Memory B cell (primary cell): ENCODE results near the gene MYH14.
"Not testable (repeated sequence)": the region's sequence is repeated elsewhere in the genome, so short reads cannot be mapped to it uniquely, and the experiment has no call there.

Experiments used
- ATAC-seq: fragments of 150-1000 bp; cut with Tn5 transposase; 2 replicates; pipeline ENCODE4 v1.10.0; 2021; ENCODE audit warnings: low read depth, mild to moderate bottlenecking, moderate library complexity
- DNase-seq, 2 donors: peaks; one replicate each; pipeline ENCODE4 v3.0.0; 2022; ENCODE audit warnings: low spot score in 2 of 2
- H3K27ac Mint-ChIP-seq: one replicate; pipeline ENCODE4 v1.8.0; 2022; ENCODE audit warnings: mild to moderate bottlenecking, moderate library complexity, mixed read lengths
- H3K27me3 Mint-ChIP-seq: one replicate; pipeline ENCODE4 v1.8.0; 2022; ENCODE audit warnings: mixed read lengths
- H3K36me3 Mint-ChIP-seq: one replicate; pipeline ENCODE4 v1.8.0; 2022; ENCODE audit warnings: mild to moderate bottlenecking, mixed read lengths
- H3K4me1 Mint-ChIP-seq: one replicate; pipeline ENCODE4 v1.8.0; 2022; ENCODE audit warnings: mixed read lengths
- H3K4me3 Mint-ChIP-seq: one replicate; pipeline ENCODE4 v1.8.0; 2022; ENCODE audit warnings: mild to moderate bottlenecking, moderate library complexity, mixed read lengths
- H3K9me3 Mint-ChIP-seq: one replicate; pipeline ENCODE4 v1.8.0; 2022; ENCODE audit warnings: mixed read lengths

Gene MYH14

GRCh38 chr19:50352242-50352641 is 148.8 kb downstream of the MYH14 start:
- no peaks in the 10 kb centered on the region for H3K9me3 Mint-ChIP-seq
- H3K4me1 Mint-ChIP-seq: peaks cover 19% of the 10 kb centered on the region
- H3K4me3 Mint-ChIP-seq: no peak overlapping the region
- no peak overlapping the region for H3K27ac Mint-ChIP-seq
- H3K27me3 Mint-ChIP-seq: no peaks in the 10 kb centered on the region
- H3K36me3 Mint-ChIP-seq: no peaks in the 10 kb centered on the region
- ATAC-seq (no peak), DNase-seq (no peak)

GRCh38 chr19:50353487-50353880 is 150.1 kb downstream of the MYH14 start:
- H3K27ac Mint-ChIP-seq, H3K36me3 Mint-ChIP-seq, DNase-seq, H3K4me3 Mint-ChIP-seq, ATAC-seq, H3K9me3 Mint-ChIP-seq, H3K27me3 Mint-ChIP-seq: not testable (repeated sequence)
- peaks cover 16% of the 10 kb centered on the region for H3K4me1 Mint-ChIP-seq

- Mint-ChIP-seq H3K4me3 (peak overlapping the region; percentile 93), H3K4me1 (peaks cover 32% of the 10 kb centered on the region), H3K27me3 (no peaks in the 10 kb centered on the region), H3K9me3 (peaks cover 2% of the 10 kb centered on the region), H3K36me3 (no peaks in the 10 kb centered on the region), H3K27ac (peak overlapping the region; percentile 97)
- DNase-seq: no peak
- ATAC-seq: no peak
Measured at GRCh38 chr19:50356691-50357177, 153.3 kb downstream of the MYH14 start.

- Mint-ChIP-seq H3K27ac (peak overlapping the region; percentile 97), H3K36me3 (no peaks in the 10 kb centered on the region), H3K27me3 (no peaks in the 10 kb centered on the region), H3K9me3 (peaks cover 2% of the 10 kb centered on the region), H3K4me3 (peak overlapping the region; percentile 93), H3K4me1 (peaks cover 33% of the 10 kb centered on the region)
- DNase-seq (peak; percentile 87 to 91), ATAC-seq (peak; percentile 74)
Measured at GRCh38 chr19:50357178-50358100, 154.0 kb downstream of the MYH14 start.

- peak; percentile 31 for ATAC-seq
- peak overlapping the region; percentile 97 for H3K27ac Mint-ChIP-seq
- no peaks in the 10 kb centered on the region for H3K36me3 Mint-ChIP-seq
- H3K27me3 Mint-ChIP-seq: no peaks in the 10 kb centered on the region
- H3K9me3 Mint-ChIP-seq: peaks cover 2% of the 10 kb centered on the region
- peak overlapping the region; percentile 93 for H3K4me3 Mint-ChIP-seq
- peaks cover 36% of the 10 kb centered on the region for H3K4me1 Mint-ChIP-seq
- DNase-seq: peak; percentile 80 to 85
Measured at GRCh38 chr19:50358483-50359327, 155.3 kb downstream of the MYH14 start.

GRCh38 chr19:50359328-50359818 is 156.0 kb downstream of the MYH14 start:
- Mint-ChIP-seq H3K4me3 (peak overlapping the region; percentile 93), H3K36me3 (no peaks in the 10 kb centered on the region), H3K27me3 (no peaks in the 10 kb centered on the region), H3K4me1 (peaks cover 36% of the 10 kb centered on the region), H3K27ac (peak overlapping the region; percentile 97), H3K9me3 (peaks cover 2% of the 10 kb centered on the region)
- DNase-seq (no peak), ATAC-seq (no peak)
